HepG2 (cell line): Measurements from ENCODE around the gene KLF13. TPM values are rescaled to one million over a fixed set of nuclear protein-coding genes. Genes with fewer than 3 reads are reported as not detected.

Experiments used
- ATAC-seq: fragments of 200-7000 bp; cut with Tn5 transposase; 3 replicates; pipeline ENCODE4 v1.9.1; 2020; ENCODE audit warnings: mild to moderate bottlenecking, moderate library complexity
- BruUV-seq: library from RNA; stranded (reverse); fragments of 400-500 nt; replicated peaks from 2 replicates; lab custom pipeline; 2021; lab: Mats Ljungman, UMichigan
- CTCF ChIA-PET: fragments of 300-600 bp; formaldehyde crosslinking; extraction: SDS; loops from one replicate; lab custom pipeline; 2021; ENCODE audit warnings: low total read pairs, inconsistent platforms, low intra/inter-chr PET ratio; lab: Yijun Ruan, JAX
- POLR2A ChIA-PET: fragments of 350-600 bp; sonication (Branson Sonifier 250); formaldehyde crosslinking; loops from one replicate; lab custom pipeline; 2020; ENCODE audit warnings: antibody characterized with exemption, inconsistent platforms; lab: Yijun Ruan, JAX
- DNase-seq: peaks from one replicate; pipeline ENCODE4 v3.0.0-alpha.2; 2015; ENCODE audit warnings: low spot score
- FAIRE-seq: peaks from 3 replicates; lab custom pipeline; 2011; peaks lifted over from hg19 to GRCh38; lab: Jason Lieb, UNC
- H2AFZ ChIP-seq: one replicate; pipeline ENCODE4 v1.6.1; 2011; ENCODE audit warnings: low read length, inconsistent platforms
- H3K27ac ChIP-seq: fragments of 300-600 bp; 3 replicates; pipeline ENCODE4 v1.8.0; 2011; ENCODE audit warnings: mixed run types, mild to moderate bottlenecking, mixed read lengths, low read length, inconsistent platforms; ENCODE audit not compliant: insufficient read depth; ENCODE audit errors: extremely low read length
- H3K27me3 ChIP-seq, 2 experiments: fragments of 200-600 bp in 1 of 2; 2 replicates in 1 of 2; 3 replicates in 1 of 2; pipeline versions ENCODE4 v1.6.0 to v1.8.0; 2011; ENCODE audit warnings: low read length in 2 of 2, mild to moderate bottlenecking in 2 of 2, moderate library complexity in 2 of 2, inconsistent platforms in 1 of 2; ENCODE audit not compliant: insufficient read depth in 2 of 2, control insufficient read depth in 1 of 2
- H3K36me3 ChIP-seq, 2 experiments: fragments of 200-600 bp in 1 of 2; replicated peaks in 1 of 2; 2 replicates in 1 of 2; 3 replicates in 1 of 2; pipeline versions ENCODE4 v1.5.1 to v1.8.0; 2011; ENCODE audit warnings: low read length in 2 of 2, inconsistent platforms in 1 of 2; ENCODE audit not compliant: insufficient read depth in 2 of 2, control insufficient read depth in 1 of 2
- H3K4me1 ChIP-seq: 2 replicates; pipeline ENCODE4 v1.5.1; 2012; ENCODE audit warnings: low read length, inconsistent platforms; ENCODE audit not compliant: insufficient read depth
- H3K4me2 ChIP-seq: 2 replicates; pipeline ENCODE4 v1.6.0; 2011; ENCODE audit warnings: low read depth, low read length, inconsistent platforms
- H3K4me3 ChIP-seq, 3 experiments: fragments of 200-600 bp in 1 of 3; sonication (generic), shearing (Covaris generic) in 1 of 3; replicated peaks in 1 of 3; 2 replicates each; pipeline ENCODE4 v1.5.1; 2011 to 2016; ENCODE audit warnings: low read length in 3 of 3, inconsistent platforms in 2 of 3, low read depth in 2 of 3, mild to moderate bottlenecking in 2 of 3, control low read depth in 1 of 3, mixed read lengths in 1 of 3; ENCODE audit not compliant: insufficient read depth in 1 of 3
- H3K79me2 ChIP-seq: one replicate; pipeline ENCODE4 v1.6.1; 2011; ENCODE audit warnings: low read length, inconsistent platforms; ENCODE audit not compliant: insufficient read depth
- H3K9ac ChIP-seq: 2 replicates; pipeline ENCODE4 v1.6.0; 2011; ENCODE audit warnings: mild to moderate bottlenecking, low read depth, low read length, inconsistent platforms; ENCODE audit not compliant: insufficient read depth
- H3K9me3 ChIP-seq: 2 replicates; pipeline ENCODE4 v1.5.1; 2012; ENCODE audit warnings: mild to moderate bottlenecking, low read length
- H4K20me1 ChIP-seq: 2 replicates; pipeline ENCODE4 v1.6.0; 2011; ENCODE audit warnings: inconsistent platforms, mild to moderate bottlenecking, low read length, moderate library complexity; ENCODE audit not compliant: insufficient read depth
- CTCF ChIP-seq: sonication (generic); formaldehyde crosslinking; IDR thresholded peaks from 2 replicates; pipeline ENCODE4 v1.5.0; 2020; ENCODE audit warnings: mild to moderate bottlenecking, missing genetic modification reagents, moderate library complexity
- HIVEP1 ChIP-seq: sonication (generic); formaldehyde crosslinking; IDR thresholded peaks from 2 replicates; pipeline ENCODE4 v1.4.0; 2020; ENCODE audit warnings: mild to moderate bottlenecking, missing genetic modification reagents
- NR0B2 ChIP-seq: sonication (generic); formaldehyde crosslinking; IDR thresholded peaks from 2 replicates; pipeline ENCODE4 v1.4.0; 2020; ENCODE audit warnings: mild to moderate bottlenecking, missing genetic modification reagents
- PBX3 ChIP-seq: sonication (generic); formaldehyde crosslinking; IDR thresholded peaks from 2 replicates; pipeline ENCODE4 v1.8.1; 2023; ENCODE audit warnings: missing genetic modification reagents, inconsistent platforms, borderline replicate concordance
- THRA ChIP-seq: sonication (generic); formaldehyde crosslinking; IDR thresholded peaks from 2 replicates; pipeline ENCODE4 v1.4.0; 2020; ENCODE audit warnings: missing genetic modification reagents, borderline replicate concordance
- ZMYM3 ChIP-seq: sonication (generic); formaldehyde crosslinking; IDR thresholded peaks from 2 replicates; pipeline ENCODE4 v1.5.1; 2020; ENCODE audit warnings: mild to moderate bottlenecking, missing genetic modification reagents
- ZNF547 ChIP-seq: sonication (generic); formaldehyde crosslinking; IDR thresholded peaks from 2 replicates; pipeline ENCODE4 v1.5.1; 2020; ENCODE audit warnings: mild to moderate bottlenecking, missing genetic modification reagents
- ZNF570 ChIP-seq: sonication (generic); formaldehyde crosslinking; IDR thresholded peaks from 2 replicates; pipeline ENCODE4 v1.4.0; 2020; ENCODE audit warnings: mild to moderate bottlenecking, missing genetic modification reagents, borderline replicate concordance
- ZNF615 ChIP-seq: sonication (generic); formaldehyde crosslinking; IDR thresholded peaks from 2 replicates; pipeline ENCODE4 v1.5.0; 2020; ENCODE audit warnings: mild to moderate bottlenecking, missing genetic modification reagents, borderline replicate concordance
- ZNF687 ChIP-seq: sonication (generic); formaldehyde crosslinking; IDR thresholded peaks from 2 replicates; pipeline ENCODE4 v1.5.1; 2020; ENCODE audit warnings: mild to moderate bottlenecking, missing genetic modification reagents, moderate library complexity
- ZNF691 ChIP-seq: sonication (generic); formaldehyde crosslinking; IDR thresholded peaks from 2 replicates; pipeline ENCODE4 v1.4.0; 2020; ENCODE audit warnings: missing genetic modification reagents, low read depth, mild to moderate bottlenecking, borderline replicate concordance
- ZNF816 ChIP-seq: sonication (generic); formaldehyde crosslinking; IDR thresholded peaks from 2 replicates; pipeline ENCODE4 v1.8.0; 2022; ENCODE audit warnings: missing genetic modification reagents, mild to moderate bottlenecking, borderline replicate concordance
- ZSCAN9 ChIP-seq: IDR thresholded peaks from 2 replicates; pipeline ENCODE4 v1.6.1; 2016; ENCODE audit warnings: borderline replicate concordance
- WGBS: methylation state at CpG from one replicate; pipeline ENCODE4 v1.1.6; 2017; ENCODE audit warnings: low lambda C conversion rate; 5-methylcytosine and 5-hydroxymethylcytosine counted together
- in situ Hi-C: cut with HindIII; loops from 2 replicates; pipeline ENCODE4 v1.10.0; 2017; ENCODE audit warnings: low pct_unique_long_range_greater_than_20kb; ENCODE audit not compliant: extremely low pct_ligation_motif_present
- intact Hi-C: fragments of 100-400 bp; cut with micrococcal nuclease; formaldehyde crosslinking; loops from one replicate; pipeline ENCODE4 v1.10.0; 2022; ENCODE audit not compliant: unreplicated experiment
- polyA plus RNA-seq, 8 experiments: library from polyadenylated mRNA; depleted of rRNA in 3 of 8; stranded (reverse) in 7 of 8; unstranded in 1 of 8; fragments of >200 nt; fragmentation: Illumina TruSeq in 4 of 8; extraction: Trizol in 4 of 8; gene quantifications; 2 replicates each; pipeline versions ENCODE4 v1.2.1 to v1.2.3, GENCODE V29; 2011 to 2016; ENCODE audit warnings: low read depth in 4 of 8, missing spikeins in 1 of 8, mixed read lengths in 1 of 8; ENCODE audit not compliant: insufficient read depth in 1 of 8
- total RNA-seq, 5 experiments: library from RNA; depleted of rRNA; stranded (reverse); fragments of >200 nt; fragmentation: Illumina TruSeq; extraction: Trizol; gene quantifications; 2 replicates each; pipeline ENCODE4 v1.2.3, GENCODE V29; 2016; ENCODE audit warnings: low read depth in 1 of 5

The KLF13 gene
- total and polyA plus RNA-seq, 2 of the 13 experiments (the other 11 are each of a cell fraction or from before 2014, with no cell fraction given) = 16.8 to 25.1 TPM

- TF ChIP-seq ZNF816 (CRISPR knock-in tag) (no peak), HIVEP1 (no peak), ZNF691 (CRISPR knock-in tag) (no peak), ZNF547 (CRISPR knock-in tag) (no peak), ZNF570 (no peak), NR0B2 (CRISPR knock-in tag) (no peak), ZMYM3 (CRISPR knock-in tag) (no peak), ZSCAN9 (CRISPR knock-in tag) (no peak), THRA (CRISPR knock-in tag) (no peak), ZNF615 (CRISPR knock-in tag) (no peak)
- TF ChIP-seq, all 625 proteins: peak for 0
Measured at GRCh38 chr15:31376511-31376910, 49.9 kb downstream of the KLF13 start (continued).

- WGBS = 96% methylated on average over 4 of the region's 9 CpGs
- DNase-seq (no peak), FAIRE-seq (no peak), ATAC-seq (no peak; the same call in 1 of the 3 replicates)
- H3K4me3 ChIP-seq = no peak overlapping the region
- H3K9me3 ChIP-seq = no peaks in the 10 kb centered on the region
- no peaks in the 10 kb centered on the region for H4K20me1 ChIP-seq
- H3K36me3 ChIP-seq = peaks cover 8 to 20% of the 10 kb centered on the region in 2 experiments; a peak in 4 of 5 replicates
- no TSS peak for BruUV-seq
- H3K27ac ChIP-seq = no peak overlapping the region
- in situ Hi-C loops (no loop called here), intact Hi-C loops (no loop called here)
- H3K79me2 ChIP-seq = no peaks in the 10 kb centered on the region
- H3K4me2 ChIP-seq = no peak overlapping the region
- H3K27me3 ChIP-seq = no peaks in the 10 kb centered on the region
- TF ChIP-seq PBX3 (CRISPR knock-in tag) (no peak), ZNF687 (CRISPR knock-in tag) (0 out of 2 replicates have a peak, but pooled peaks have one; percentile 14), CTCF (CRISPR knock-in tag) (0 out of 2 replicates have a peak, but pooled peaks have one; percentile 15)
- no peak overlapping the region for H3K9ac ChIP-seq
- H3K4me1 ChIP-seq = peaks cover 8% of the 10 kb centered on the region
- CTCF ChIA-PET = no interaction called here
- POLR2A ChIA-PET = no interaction called here
- no peak overlapping the region for H2AFZ ChIP-seq
Measured at GRCh38 chr15:31377030-31377429, 50.4 kb downstream of the KLF13 start.
